ENCODE results near the gene CHMP1A. TPM values are rescaled to one million over a fixed set of nuclear protein-coding genes. Genes with fewer than 3 reads are reported as not detected.

Gene CHMP1A
- total RNA-seq, 1 experiment from 2014 or later, result 108 TPM

DNA sequence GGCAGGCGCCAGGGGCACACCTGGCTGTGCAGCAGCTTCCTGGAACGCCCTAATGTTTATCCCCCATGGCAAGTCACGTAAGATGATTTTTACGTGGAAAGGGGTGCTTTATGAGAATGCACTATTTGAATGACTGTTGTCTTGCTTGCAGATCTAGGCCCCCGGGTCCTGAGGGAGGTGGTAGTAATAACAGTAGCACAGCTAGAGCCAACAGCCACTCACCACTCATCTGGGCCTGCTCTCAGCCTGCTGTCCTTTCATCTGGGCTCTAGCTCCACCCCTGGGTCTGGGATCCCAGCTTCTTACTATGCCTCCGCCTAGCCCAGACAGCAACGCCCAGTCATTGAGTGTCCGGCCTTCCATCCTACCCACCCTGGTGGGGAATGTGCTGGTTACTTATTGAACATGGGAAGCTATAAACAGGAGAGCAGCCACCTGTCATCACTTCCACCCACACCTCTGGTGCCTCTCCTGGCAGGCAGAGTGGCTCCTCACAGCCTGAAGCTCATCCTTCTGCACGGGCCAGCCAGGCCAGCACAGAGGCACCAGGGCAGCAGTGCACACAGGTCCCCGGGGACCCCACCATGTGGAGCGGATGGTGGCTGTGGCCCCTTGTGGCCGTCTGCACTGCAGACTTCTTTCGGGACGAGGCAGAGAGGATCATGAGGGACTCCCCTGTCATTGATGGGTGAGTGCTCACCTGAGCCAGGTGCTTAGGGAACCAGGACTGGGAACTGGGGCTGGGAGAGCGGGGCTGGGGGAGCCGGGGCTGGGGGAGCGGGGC, 27.5 kb downstream of the CHMP1A start:
- Histone ChIP-seq H3K9ac (ENCODE audit: low read length) (no peak overlapping the region), H3F3A (ENCODE audit: low read length, unreplicated experiment) (no peaks in the 10 kb centered on the region), H3K4me3 (ENCODE audit: low read length) (no peak overlapping the region), H3K27ac (ENCODE audit: low read length) (no peak overlapping the region), H3K4me2 (ENCODE audit: low read length) (no peak overlapping the region), H3K9me2 (replicated peaks; ENCODE audit: low read length) (no peaks in the 10 kb centered on the region), H3K4me1 (ENCODE audit: insufficient read depth, low read length) (peaks cover 16% of the 10 kb centered on the region), H3K36me3 (ENCODE audit: low read depth, low read length) (no peaks in the 10 kb centered on the region), H3K27me3 (ENCODE audit: low read length) (peaks cover 3% of the 10 kb centered on the region; the same call in 1 of the 2 replicates), H2AFZ (ENCODE audit: low read length) (no peak overlapping the region), H3K9me3 (ENCODE audit: low read length) (no peaks in the 10 kb centered on the region), H3K79me2 (ENCODE audit: low read length) (no peaks in the 10 kb centered on the region), H4K20me1 (ENCODE audit: low read length) (no peaks in the 10 kb centered on the region)
- ChIA-PET POLR2A (ENCODE audit: unreplicated experiment) (no interaction called here), CTCF (no interaction called here)
- DNase-seq (no peak), ATAC-seq (no peak)
- TF ChIP-seq EZH2 (IDR thresholded peaks at IDR 0.05; ENCODE audit: low read length, unreplicated experiment) (no peak), EZH2phosphoT487 (IDR thresholded peaks at IDR 0.05; ENCODE audit: borderline replicate concordance, low read length) (no peak), CTCF (conservative IDR thresholded peaks at IDR 0.05; ENCODE audit: low read depth, low read length) (no peak)
- no TSS peak for BruUV-seq (replicated peaks)
- intact Hi-C loops (cut with micrococcal nuclease), result no loop called here

- CTCF ChIA-PET, result no interaction called here
Measured at GRCh38 chr16:89624777-89625761, 32.4 kb downstream of the CHMP1A start.

More at GRCh38 chr16:89624777-89625761, 32.4 kb downstream of the CHMP1A start:
- no peak overlapping the region for H3K4me2 ChIP-seq (ENCODE audit: low read length)
- no peak overlapping the region for H3K4me3 ChIP-seq (ENCODE audit: low read length)
- no peaks in the 10 kb centered on the region for H3K4me1 ChIP-seq (ENCODE audit: insufficient read depth, low read length)
- H3K27ac ChIP-seq (ENCODE audit: low read length), result no peak overlapping the region
- no peaks in the 10 kb centered on the region for H3K36me3 ChIP-seq (ENCODE audit: low read depth, low read length)
- DNase-seq, result no peak
- no TSS peak for BruUV-seq (replicated peaks)
- no peaks in the 10 kb centered on the region for H4K20me1 ChIP-seq (ENCODE audit: low read length)
- no peak for ATAC-seq
- no peaks in the 10 kb centered on the region for H3K9me3 ChIP-seq (ENCODE audit: low read length)
- H3K9ac ChIP-seq (ENCODE audit: low read length), result no peak overlapping the region
- H3K79me2 ChIP-seq (ENCODE audit: low read length), result no peaks in the 10 kb centered on the region
- H2AFZ ChIP-seq (ENCODE audit: low read length), result no peak overlapping the region
- no peaks in the 10 kb centered on the region for H3K9me2 ChIP-seq (replicated peaks; ENCODE audit: low read length)
- intact Hi-C loops (cut with micrococcal nuclease), result no loop called here
- no peaks in the 10 kb centered on the region for H3K27me3 ChIP-seq (ENCODE audit: low read length)
- H3F3A ChIP-seq (ENCODE audit: low read length, unreplicated experiment), result no peaks in the 10 kb centered on the region
- POLR2A ChIA-PET (ENCODE audit: unreplicated experiment), result no interaction called here
- TF ChIP-seq CTCF (conservative IDR thresholded peaks at IDR 0.05; ENCODE audit: low read depth, low read length), result no peak
- no peak for TF ChIP-seq EZH2 (IDR thresholded peaks at IDR 0.05; ENCODE audit: low read length, unreplicated experiment)
- TF ChIP-seq EZH2phosphoT487 (IDR thresholded peaks at IDR 0.05; ENCODE audit: borderline replicate concordance, low read length), result no peak

Data from PC-3 (cell line).